DMS114 treated with DMSO at 0.1 percent for 48 hours (cell line): ENCODE results near the gene DNM2.
A peak's percentile ranks its signal among the peaks of the same experiment; 100 is the strongest.
"Not testable (repeated sequence)": the region's sequence is repeated elsewhere in the genome, so short reads cannot be mapped to it uniquely, and the experiment has no call there.

ENCODE experiments used
- DNase-seq: peaks from one replicate; lab custom pipeline; 2025; ENCODE audit not compliant: unreplicated experiment; lab: John Stamatoyannopoulos, UW

The DNM2 gene

GRCh38 chr19:10717356-10718204 is at the start of gene DNM2:
Gene DNM2 (plus strand): TSS chr19:10718079. CDS start chr19:10718243, 164 bp downstream.
- peak; percentile 98 for DNase-seq

- no peak for DNase-seq
Measured at GRCh38 chr19:10669246-10669645, 48.6 kb upstream of the DNM2 start.

- DNase-seq, result no peak
Measured at GRCh38 chr19:10670182-10670581, 47.7 kb upstream of the DNM2 start.

- no peak for DNase-seq
Measured at GRCh38 chr19:10670876-10671804, 46.7 kb upstream of the DNM2 start.

GRCh38 chr19:10671922-10672321 is 46.0 kb upstream of the DNM2 start:
- DNase-seq, result not testable (repeated sequence)

- not testable (repeated sequence) for DNase-seq
Measured at GRCh38 chr19:10675214-10675613, 42.7 kb upstream of the DNM2 start.

- DNase-seq, result no peak
Measured at GRCh38 chr19:10677751-10678150, 40.1 kb upstream of the DNM2 start.

GRCh38 chr19:10678813-10679212 is 39.1 kb upstream of the DNM2 start:
- no peak for DNase-seq

GRCh38 chr19:10679743-10680142 is 38.1 kb upstream of the DNM2 start:
- no peak for DNase-seq

- no peak for DNase-seq
Measured at GRCh38 chr19:10680545-10681135, 37.2 kb upstream of the DNM2 start.

- no peak for DNase-seq
Measured at GRCh38 chr19:10681658-10682057, 36.2 kb upstream of the DNM2 start.

GRCh38 chr19:10682397-10683063 is 35.3 kb upstream of the DNM2 start:
- no peak for DNase-seq

GRCh38 chr19:10683064-10683426 is 34.8 kb upstream of the DNM2 start:
- no peak for DNase-seq

- no peak for DNase-seq
Measured at GRCh38 chr19:10683582-10683981, 34.3 kb upstream of the DNM2 start.

GRCh38 chr19:10685210-10685609 is 32.7 kb upstream of the DNM2 start:
- DNase-seq, result no peak

GRCh38 chr19:10686193-10686592 is 31.7 kb upstream of the DNM2 start:
- no peak for DNase-seq

- DNase-seq, result no peak
Measured at GRCh38 chr19:10686661-10687517, 31.0 kb upstream of the DNM2 start.

- DNase-seq, result no peak
Measured at GRCh38 chr19:10687518-10688288, 30.2 kb upstream of the DNM2 start.

GRCh38 chr19:10688545-10689280 is 29.2 kb upstream of the DNM2 start:
- DNase-seq, result no peak
